Stimulated activated effector memory CD8-positive, alpha-beta T cell treated with anti-CD3 and anti-CD28 coated beads, Interleukin-12 subunit alpha, Interleukin-12 subunit beta, amount 100 ng/mL, for 72 hours (primary cell): Measurements from ENCODE around the gene TRAF3.
"Not testable (repeated sequence)": the region's sequence is repeated elsewhere in the genome, so short reads cannot be mapped to it uniquely, and the experiment has no call there.

Experiments
- ATAC-seq: fragments of 150-1000 bp; cut with Tn5 transposase; 2 replicates; pipeline ENCODE4 v1.10.0; 2021
- DNase-seq, 2 donors: peaks; one replicate each; pipeline ENCODE4 v3.0.0; 2021 to 2022; ENCODE audit warnings: low spot score in 2 of 2
- H3K27ac Mint-ChIP-seq: one replicate; pipeline ENCODE4 v1.8.0; 2022; ENCODE audit warnings: mild to moderate bottlenecking, mixed read lengths
- H3K36me3 Mint-ChIP-seq: one replicate; pipeline ENCODE4 v1.8.0; 2022; ENCODE audit warnings: mild to moderate bottlenecking, mixed read lengths
- H3K4me1 Mint-ChIP-seq: one replicate; pipeline ENCODE4 v1.8.0; 2022; ENCODE audit warnings: mixed read lengths
- H3K4me3 Mint-ChIP-seq: one replicate; pipeline ENCODE4 v1.8.0; 2022; ENCODE audit warnings: mild to moderate bottlenecking, mixed read lengths
- H3K9me3 Mint-ChIP-seq: one replicate; pipeline ENCODE4 v1.8.0; 2022; ENCODE audit warnings: mixed read lengths

The TRAF3 gene

GRCh38 chr14:102765770-102766169, 11.5 kb upstream of the TRAF3 start:
- H3K27ac Mint-ChIP-seq = peak overlapping the region; percentile 51
- H3K4me1 Mint-ChIP-seq, ATAC-seq, DNase-seq, H3K4me3 Mint-ChIP-seq, H3K9me3 Mint-ChIP-seq, H3K36me3 Mint-ChIP-seq: not testable (repeated sequence)

- Mint-ChIP-seq H3K9me3 (no peaks in the 10 kb centered on the region), H3K36me3 (peaks cover 6% of the 10 kb centered on the region), H3K27ac (no peak overlapping the region), H3K4me1 (peaks cover 14% of the 10 kb centered on the region), H3K4me3 (no peak overlapping the region)
- DNase-seq (no peak), ATAC-seq (peak; percentile 76)
These were observed 8.8 kb upstream of the TRAF3 start for GRCh38 chr14:102768223-102769048.

GRCh38 chr14:102769049-102769327, 8.3 kb upstream of the TRAF3 start:
- H3K27ac Mint-ChIP-seq = no peak overlapping the region
- peaks cover 12% of the 10 kb centered on the region for H3K4me1 Mint-ChIP-seq
- ATAC-seq (no peak), DNase-seq (no peak)
- H3K9me3 Mint-ChIP-seq = no peaks in the 10 kb centered on the region
- no peak overlapping the region for H3K4me3 Mint-ChIP-seq
- peaks cover 6% of the 10 kb centered on the region for H3K36me3 Mint-ChIP-seq

GRCh38 chr14:102770147-102771123, 6.8 kb upstream of the TRAF3 start:
- no peak for DNase-seq
- Mint-ChIP-seq H3K4me1 (peaks cover 16% of the 10 kb centered on the region), H3K4me3 (no peak overlapping the region), H3K36me3 (peaks cover 7% of the 10 kb centered on the region), H3K9me3 (no peaks in the 10 kb centered on the region), H3K27ac (no peak overlapping the region)
- no peak for ATAC-seq

- ATAC-seq (no peak), DNase-seq (no peak)
- H3K4me3 Mint-ChIP-seq = no peak overlapping the region
- H3K9me3 Mint-ChIP-seq = no peaks in the 10 kb centered on the region
- no peak overlapping the region for H3K27ac Mint-ChIP-seq
- peaks cover 9% of the 10 kb centered on the region for H3K36me3 Mint-ChIP-seq
- H3K4me1 Mint-ChIP-seq = peaks cover 23% of the 10 kb centered on the region
These were observed 6.1 kb upstream of the TRAF3 start for GRCh38 chr14:102771144-102771543.

GRCh38 chr14:102772781-102773570, 4.3 kb upstream of the TRAF3 start:
- Mint-ChIP-seq H3K36me3 (peaks cover 17% of the 10 kb centered on the region), H3K27ac (peak overlapping the region; percentile 29), H3K4me3 (no peak overlapping the region), H3K9me3 (no peaks in the 10 kb centered on the region), H3K4me1 (peaks cover 30% of the 10 kb centered on the region)
- no peak for DNase-seq
- ATAC-seq = no peak

- Mint-ChIP-seq H3K9me3 (no peaks in the 10 kb centered on the region), H3K27ac (peak overlapping the region; percentile 84), H3K36me3 (peaks cover 32% of the 10 kb centered on the region), H3K4me3 (peak overlapping the region; percentile 21), H3K4me1 (peaks cover 42% of the 10 kb centered on the region)
- DNase-seq (peak in 1 of 2 donors; percentile 75), ATAC-seq (peak; percentile 55)
These were observed 2.7 kb upstream of the TRAF3 start for GRCh38 chr14:102774391-102775153.

GRCh38 chr14:102775855-102776760, 1.1 kb upstream of the TRAF3 start:
- DNase-seq (peak in 1 of 2 donors; percentile 58), ATAC-seq (no peak)
- Mint-ChIP-seq H3K9me3 (no peaks in the 10 kb centered on the region), H3K36me3 (peaks cover 48% of the 10 kb centered on the region), H3K27ac (peak overlapping the region; percentile 90), H3K4me3 (peak overlapping the region; percentile 73), H3K4me1 (peaks cover 58% of the 10 kb centered on the region)

GRCh38 chr14:102777711-102778337, 575 bp downstream of the TRAF3 start:
- H3K4me1 Mint-ChIP-seq = peaks cover 64% of the 10 kb centered on the region
- H3K36me3 Mint-ChIP-seq = peaks cover 65% of the 10 kb centered on the region
- peak; percentile 15 to 64 for DNase-seq
- ATAC-seq = peak; percentile 46
- peak overlapping the region; percentile 92 for H3K27ac Mint-ChIP-seq
- no peaks in the 10 kb centered on the region for H3K9me3 Mint-ChIP-seq
- H3K4me3 Mint-ChIP-seq = peak overlapping the region; percentile 80

- peaks cover 72% of the 10 kb centered on the region for H3K36me3 Mint-ChIP-seq
- H3K4me1 Mint-ChIP-seq = peaks cover 65% of the 10 kb centered on the region
- peak overlapping the region; percentile 92 for H3K27ac Mint-ChIP-seq
- peak overlapping the region; percentile 80 for H3K4me3 Mint-ChIP-seq
- ATAC-seq (no peak), DNase-seq (peak in 1 of 2 donors; percentile 66)
- H3K9me3 Mint-ChIP-seq = no peaks in the 10 kb centered on the region
These were observed 1.3 kb downstream of the TRAF3 start for GRCh38 chr14:102778338-102779083.

- Mint-ChIP-seq H3K4me1 (peaks cover 70% of the 10 kb centered on the region), H3K9me3 (no peaks in the 10 kb centered on the region), H3K36me3 (peaks cover 75% of the 10 kb centered on the region), H3K4me3 (peak overlapping the region; percentile 80), H3K27ac (peak overlapping the region; percentile 92)
- ATAC-seq (no peak), DNase-seq (no peak)
These were observed 1.8 kb downstream of the TRAF3 start for GRCh38 chr14:102779084-102779462.

GRCh38 chr14:102779574-102780315, 2.5 kb downstream of the TRAF3 start:
- DNase-seq = no peak
- Mint-ChIP-seq H3K4me3 (peak overlapping the region; percentile 80), H3K4me1 (peaks cover 70% of the 10 kb centered on the region), H3K36me3 (peaks cover 79% of the 10 kb centered on the region), H3K27ac (peak overlapping the region; percentile 92), H3K9me3 (no peaks in the 10 kb centered on the region)
- no peak for ATAC-seq
